Stimulated activated CD4-positive, alpha-beta T cell treated with anti-CD3 and anti-CD28 coated beads, Interleukin-4, amount 100 ng/mL, for 48 hours (primary cell): ENCODE results near the gene EPHB1.
A peak's percentile ranks its signal among the peaks of the same experiment; 100 is the strongest.
"Not testable (repeated sequence)": the region's sequence is repeated elsewhere in the genome, so short reads cannot be mapped to it uniquely, and the experiment has no call there.

ENCODE experiments used
- DNase-seq, 2 donors: peaks; one replicate each; pipeline ENCODE4 v3.0.0-alpha.2; 2020; ENCODE audit warnings: low read depth in 2 of 2

Gene EPHB1

GRCh38 chr3:134776518-134776917, 18.5 kb upstream of the EPHB1 start:
- DNase-seq: no peak

GRCh38 chr3:134777341-134777740, 17.7 kb upstream of the EPHB1 start:
- DNase-seq: no peak

- DNase-seq: not testable (repeated sequence)
These were observed 6.8 kb upstream of the EPHB1 start for GRCh38 chr3:134788283-134788682.

GRCh38 chr3:134790065-134790464, 5.0 kb upstream of the EPHB1 start:
- no peak for DNase-seq

GRCh38 chr3:134791992-134792391, 3.1 kb upstream of the EPHB1 start:
- no peak for DNase-seq

GRCh38 chr3:134792700-134793099, 2.4 kb upstream of the EPHB1 start:
- DNase-seq: no peak

- no peak for DNase-seq
These were observed 1.5 kb upstream of the EPHB1 start for GRCh38 chr3:134793562-134793961.

- no peak for DNase-seq
These were observed 737 bp upstream of the EPHB1 start for GRCh38 chr3:134794323-134794722.

- no peak for DNase-seq
These were observed 753 bp downstream of the EPHB1 start for GRCh38 chr3:134795746-134796280.

- no peak for DNase-seq
These were observed 1.4 kb downstream of the EPHB1 start for GRCh38 chr3:134796281-134797056.

- DNase-seq: no peak
These were observed 2.1 kb downstream of the EPHB1 start for GRCh38 chr3:134797057-134797740.

- DNase-seq: no peak
These were observed 2.8 kb downstream of the EPHB1 start for GRCh38 chr3:134797741-134798451.

- no peak for DNase-seq
These were observed 3.7 kb downstream of the EPHB1 start for GRCh38 chr3:134798681-134799311.

GRCh38 chr3:134799393-134799792, 4.3 kb downstream of the EPHB1 start:
- DNase-seq: no peak

- no peak for DNase-seq
These were observed 6.3 kb downstream of the EPHB1 start for GRCh38 chr3:134801204-134801958.

GRCh38 chr3:134802428-134803050, 7.5 kb downstream of the EPHB1 start:
- no peak for DNase-seq

- peak in 1 of 2 donors; percentile 15 for DNase-seq
These were observed 8.0 kb downstream of the EPHB1 start for GRCh38 chr3:134803051-134803505.

- no peak for DNase-seq
These were observed 8.6 kb downstream of the EPHB1 start for GRCh38 chr3:134803652-134804051.

- no peak for DNase-seq
These were observed 9.7 kb downstream of the EPHB1 start for GRCh38 chr3:134804508-134805480.
